ENCODE results near the gene EPB41L1.

GRCh38 chr20:36196676-36197075, 42.1 kb downstream of the EPB41L1 start:
- TF ChIP-seq CTCF (IDR thresholded peaks at IDR 0.05) (no peak), POLR2A (IDR thresholded peaks at IDR 0.05; ENCODE audit: low read depth) (no peak), POLR2AphosphoS5 (IDR thresholded peaks at IDR 0.05) (no peak)

Data from esophagus muscularis mucosa (tissue), 3 donors.